GM15510 (cell line): ENCODE data around the gene ZNF217.

Experiments used
- POLR2A ChIP-seq: IDR thresholded peaks from 3 replicates; pipeline ENCODE4 v1.6.1; 2011; ENCODE audit warnings: borderline replicate concordance; ENCODE audit not compliant: insufficient read length; ENCODE audit errors: extremely low read depth

Gene ZNF217

DNA sequence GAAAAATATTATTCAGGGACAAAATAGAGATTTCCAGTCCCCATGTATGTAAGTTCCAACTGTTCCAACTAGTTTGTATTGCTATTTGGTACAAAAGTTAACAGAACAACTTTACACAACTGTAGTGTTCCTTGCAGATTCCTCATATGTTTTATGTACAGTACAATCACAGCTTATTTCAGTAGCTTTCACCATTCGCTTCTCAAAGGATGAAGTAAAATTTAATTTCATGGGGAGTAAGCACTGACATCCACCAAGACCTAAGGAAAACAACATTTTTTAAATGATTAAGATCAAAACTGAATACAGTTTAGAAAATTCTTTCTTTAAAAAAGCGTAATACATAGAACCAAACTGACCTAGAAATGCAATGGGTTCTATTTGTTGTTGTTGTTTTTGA is 24.6 kb downstream of the ZNF217 start:
- no peak for TF ChIP-seq POLR2A

GRCh38 chr20:53568351-53568750 is 25.3 kb downstream of the ZNF217 start:
- TF ChIP-seq POLR2A = no peak

GRCh38 chr20:53567379-53567917 is 26.2 kb downstream of the ZNF217 start:
- TF ChIP-seq POLR2A = no peak

- TF ChIP-seq POLR2A = no peak
Observed at GRCh38 chr20:53565254-53565653, 28.4 kb downstream of the ZNF217 start.

- TF ChIP-seq POLR2A = no peak
Observed at GRCh38 chr20:53561505-53561904, 32.1 kb downstream of the ZNF217 start.

DNA sequence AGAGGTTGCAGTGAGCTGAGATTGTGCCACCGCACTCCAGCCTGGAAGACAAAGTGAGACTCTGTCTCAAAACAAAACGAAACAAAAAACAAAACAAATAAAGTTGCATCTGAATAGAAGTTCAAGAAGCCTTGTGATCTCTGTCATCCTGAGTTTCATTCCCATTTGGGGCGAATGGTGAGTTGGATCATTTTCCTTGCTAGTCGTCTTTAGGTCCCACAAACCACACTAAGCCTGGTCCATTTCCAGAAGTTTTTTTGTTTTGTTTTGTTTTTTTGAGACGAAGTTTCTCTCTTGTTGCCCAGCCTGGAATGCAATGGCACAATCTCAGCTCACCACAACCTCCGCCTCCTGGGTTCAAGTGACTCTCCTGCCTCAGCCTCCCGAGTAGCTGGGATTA is 33.8 kb downstream of the ZNF217 start:
- TF ChIP-seq POLR2A = no peak

- no peak for TF ChIP-seq POLR2A
Observed at GRCh38 chr20:53557130-53557529, 36.5 kb downstream of the ZNF217 start.

GRCh38 chr20:53556267-53556897 is 37.3 kb downstream of the ZNF217 start:
- TF ChIP-seq POLR2A = no peak

DNA sequence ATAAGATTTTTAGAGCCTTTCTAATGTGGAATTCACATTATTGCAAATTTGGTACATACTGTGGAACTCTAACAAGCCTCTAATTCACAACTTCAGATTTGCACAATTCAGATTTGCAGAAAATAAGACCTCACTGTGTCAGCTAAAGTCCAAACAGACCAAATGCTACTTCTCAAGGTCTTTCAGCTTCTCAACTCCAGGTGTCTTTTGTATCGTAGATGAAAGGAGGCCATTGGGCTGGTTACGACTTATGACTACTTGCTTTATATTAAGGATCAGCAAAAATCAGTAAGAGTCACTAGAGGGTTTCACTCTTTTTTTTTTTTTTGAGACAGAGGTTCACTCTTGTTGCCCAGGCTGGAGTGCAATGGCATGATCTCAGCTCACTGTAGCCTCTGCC is 37.8 kb downstream of the ZNF217 start:
- no peak for TF ChIP-seq POLR2A

GRCh38 chr20:53555081-53555480 is 38.6 kb downstream of the ZNF217 start:
- no peak for TF ChIP-seq POLR2A

- TF ChIP-seq POLR2A = no peak
Observed at GRCh38 chr20:53550280-53551187, 43.1 kb downstream of the ZNF217 start.

- TF ChIP-seq POLR2A = no peak
Observed at GRCh38 chr20:53547664-53548239, 45.9 kb downstream of the ZNF217 start.

DNA sequence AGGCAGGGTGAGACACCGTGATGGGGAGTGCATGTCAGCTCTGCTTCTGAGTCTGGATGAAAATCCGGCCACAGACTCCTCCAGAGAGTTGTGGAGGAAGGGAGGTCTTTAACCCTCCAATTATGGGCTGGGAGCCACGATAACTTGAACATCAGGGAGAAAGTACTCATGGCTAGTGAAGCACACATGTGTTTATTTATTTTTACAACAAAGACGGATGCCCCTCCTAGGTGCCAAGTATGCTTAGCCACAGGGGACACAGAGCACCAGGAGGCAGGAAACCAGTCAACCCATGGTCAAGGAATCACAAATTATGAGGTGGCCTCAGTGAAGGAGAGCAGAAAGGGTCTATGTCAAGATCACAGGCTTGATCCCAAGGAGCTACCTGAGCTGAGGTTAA is 54.1 kb downstream of the ZNF217 start:
- no peak for TF ChIP-seq POLR2A

DNA sequence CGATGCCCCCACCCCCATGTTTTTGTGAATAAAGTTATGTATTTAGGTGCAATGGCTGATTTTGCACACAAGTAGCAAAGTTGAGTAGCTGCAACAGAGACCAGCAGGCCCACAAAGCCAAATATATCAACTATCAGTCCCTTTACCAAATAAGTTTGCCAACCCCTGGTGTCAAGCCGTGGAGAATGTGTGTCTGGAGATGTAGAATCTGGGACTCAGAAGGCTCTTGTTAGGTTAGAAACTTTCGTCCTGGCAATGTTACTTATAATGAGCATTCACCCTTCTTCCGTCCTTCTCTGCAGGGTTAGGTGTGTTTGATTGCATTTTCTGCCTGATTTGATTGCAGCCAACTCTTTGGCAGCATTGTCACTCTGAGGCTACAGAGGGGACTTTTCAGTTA is 57.8 kb downstream of the ZNF217 start:
- no peak for TF ChIP-seq POLR2A

DNA sequence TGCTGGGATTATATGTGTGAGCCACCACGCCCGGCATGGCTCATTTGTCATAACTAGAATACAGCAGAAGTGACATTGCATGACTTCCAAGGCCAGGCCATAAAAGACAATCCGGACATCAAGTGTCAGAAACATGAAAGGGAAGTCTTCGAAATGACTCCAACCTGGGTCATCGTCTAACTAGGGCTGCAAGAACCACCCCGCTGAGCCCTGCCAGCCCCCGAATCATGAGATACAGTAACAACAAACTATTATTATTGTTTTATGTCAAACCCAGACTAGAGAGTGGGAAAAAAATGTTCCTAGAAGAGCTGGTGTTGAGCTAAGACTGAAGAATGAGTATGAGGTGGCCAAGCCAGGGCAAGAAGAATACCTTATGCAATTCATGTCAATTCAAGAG is 59.6 kb downstream of the ZNF217 start:
- no peak for TF ChIP-seq POLR2A
